Mammary epithelial cell (primary cell): ENCODE data around the gene SORCS1.

Experiments used
- CTCF ChIP-seq, 2 donors: IDR thresholded peaks in 1 of 2; conservative IDR thresholded peaks in 1 of 2; 2 replicates each; pipeline ENCODE4 v1.5.1; 2011 to 2012; ENCODE audit warnings: inconsistent platforms in 2 of 2, low read length in 2 of 2, mild to moderate bottlenecking in 2 of 2, control low read depth in 1 of 2, low read depth in 1 of 2; ENCODE audit not compliant: insufficient read depth in 1 of 2; ENCODE audit errors: extremely low read depth in 1 of 2
- EZH2 ChIP-seq: IDR thresholded peaks from 2 replicates; pipeline ENCODE4 v1.6.1; 2012; ENCODE audit warnings: low read length, inconsistent platforms, borderline replicate concordance

- peak; percentile 33 for TF ChIP-seq EZH2
- TF ChIP-seq CTCF (conservative IDR thresholded peaks at IDR 0.05 in 1 of 2, IDR thresholded peaks at IDR 0.05 in 1 of 2; ENCODE audit: extremely low read depth in 1 of 2, insufficient read depth in 1 of 2, low read depth in 1 of 2, low read length in 2 of 2), result no peak
Observed at GRCh38 chr10:107164992-107165391, 486 bp upstream of the SORCS1 start.
